ENCODE measurements around the gene TRMT10B. TPM values are rescaled to one million over a fixed set of nuclear protein-coding genes. Genes with fewer than 3 reads are reported as not detected.

The TRMT10B gene
- total and polyA plus RNA-seq, 2 of the 13 experiments (the other 11 are each of a cell fraction or from before 2014, with no cell fraction given): 3.1 to 3.9 TPM

- 0 out of 2 replicates have a peak, but pooled peaks have one; percentile 36 for TF ChIP-seq GZF1 (CRISPR knock-in tag; IDR thresholded peaks at IDR 0.05)
- no peak for TF ChIP-seq MBD4 (IDR thresholded peaks at IDR 0.05; ENCODE audit: borderline replicate concordance, low read length)
- TF ChIP-seq ZNF572 (CRISPR knock-in tag; IDR thresholded peaks at IDR 0.05): no peak
- TF ChIP-seq KDM5A (IDR thresholded peaks at IDR 0.05; ENCODE audit: borderline replicate concordance, low read length): no peak
- TF ChIP-seq PHF5A (CRISPR knock-in tag; IDR thresholded peaks at IDR 0.05; ENCODE audit: low read depth, unreplicated experiment): no peak
- no peak for TF ChIP-seq SRF (IDR thresholded peaks at IDR 0.05; ENCODE audit: low read depth, low read length)
- TF ChIP-seq TFDP2 (CRISPR knock-in tag; IDR thresholded peaks at IDR 0.05): no peak
- no peak for TF ChIP-seq ZNF547 (CRISPR knock-in tag; IDR thresholded peaks at IDR 0.05)
- no peak for TF ChIP-seq ZSCAN12 (CRISPR knock-in tag; IDR thresholded peaks at IDR 0.05)
- TF ChIP-seq AGO1 (IDR thresholded peaks at IDR 0.05; ENCODE audit: low read depth, low read length, poor library complexity, severe bottlenecking): no peak
- TF ChIP-seq ZNF546 (CRISPR knock-in tag; conservative IDR thresholded peaks at IDR 0.05): no peak
- no peak for TF ChIP-seq ZBTB43 (CRISPR knock-in tag; conservative IDR thresholded peaks at IDR 0.05)
- TF ChIP-seq RARA (CRISPR knock-in tag; IDR thresholded peaks at IDR 0.05): no peak
- no peak for TF ChIP-seq ZNF563 (CRISPR knock-in tag; IDR thresholded peaks at IDR 0.05)
- TF ChIP-seq ZNF607 (CRISPR knock-in tag; IDR thresholded peaks at IDR 0.05; ENCODE audit: borderline replicate concordance): peak; percentile 79
- TF ChIP-seq SETDB1 (CRISPR knock-in tag; IDR thresholded peaks at IDR 0.05; ENCODE audit: borderline replicate concordance): no peak
- TF ChIP-seq ZNF446 (CRISPR knock-in tag; IDR thresholded peaks at IDR 0.05): no peak
- TF ChIP-seq ZNF350 (CRISPR knock-in tag; IDR thresholded peaks at IDR 0.05; ENCODE audit: borderline replicate concordance, low read depth): peak; percentile 25; the same call in 1 of the 2 replicates
- no peak for TF ChIP-seq ZNF615 (CRISPR knock-in tag; IDR thresholded peaks at IDR 0.05; ENCODE audit: borderline replicate concordance)
- no peak for TF ChIP-seq ZC3H13 (CRISPR knock-in tag; IDR thresholded peaks at IDR 0.05)
- TF ChIP-seq JARID2 (CRISPR knock-in tag; IDR thresholded peaks at IDR 0.05; ENCODE audit: insufficient replicate concordance): no peak
- no peak for TF ChIP-seq MTA3 (CRISPR knock-in tag; IDR thresholded peaks at IDR 0.05)
- TF ChIP-seq NFYC (CRISPR knock-in tag; IDR thresholded peaks at IDR 0.05): no peak
- no peak for TF ChIP-seq HNRNPL (IDR thresholded peaks at IDR 0.05; ENCODE audit: low read depth, low read length)
- TF ChIP-seq ZNF329 (CRISPR knock-in tag; IDR thresholded peaks at IDR 0.05; ENCODE audit: low read depth): no peak
- TF ChIP-seq ZKSCAN5 (CRISPR knock-in tag; IDR thresholded peaks at IDR 0.05): no peak
- TF ChIP-seq SMARCC2 (IDR thresholded peaks at IDR 0.05): no peak
Observed at GRCh38 chr9:37753489-37754190, at the start of gene TRMT10B (continued).
